GM23338 (cell line): ENCODE measurements around the gene NUMBL.

ENCODE experiments used
- CREB1 ChIP-seq: fragments of 250-450 bp; sonication (Bioruptor Pico); IDR thresholded peaks from 2 replicates; pipeline ENCODE4 v1.5.0; 2020; ENCODE audit warnings: low read depth, mild to moderate bottlenecking, moderate library complexity
- EZH2 ChIP-seq: fragments of 200-600 bp; sonication (generic); IDR thresholded peaks from one replicate; pipeline ENCODE4 v1.8.0; 2017; ENCODE audit warnings: antibody characterized with exemption, mild to moderate bottlenecking, low read depth; ENCODE audit not compliant: unreplicated experiment
- EZH2phosphoT487 ChIP-seq: fragments of 200-600 bp; sonication (generic); IDR thresholded peaks from one replicate; pipeline ENCODE4 v1.8.1; 2018; ENCODE audit warnings: antibody characterized with exemption; ENCODE audit not compliant: unreplicated experiment
- JUNB ChIP-seq: IDR thresholded peaks from one replicate; pipeline ENCODE4 v1.6.1; 2016; ENCODE audit warnings: antibody characterized with exemption; ENCODE audit not compliant: unreplicated experiment
- POLR2AphosphoS5 ChIP-seq: IDR thresholded peaks from 2 replicates; pipeline ENCODE4 v1.6.1; 2016; ENCODE audit warnings: antibody characterized with exemption, low read depth
- REST ChIP-seq: IDR thresholded peaks from one replicate; pipeline ENCODE4 v1.6.1; 2018; ENCODE audit warnings: antibody characterized with exemption; ENCODE audit not compliant: unreplicated experiment
- STAT1 ChIP-seq: IDR thresholded peaks from one replicate; pipeline ENCODE4 v1.6.1; 2016; ENCODE audit warnings: antibody characterized with exemption; ENCODE audit not compliant: unreplicated experiment
- TF ChIP-seq, protein P1 (sequence below), 2 experiments: fragments of 200-600 bp in 1 of 2; sonication (generic) in 1 of 2; conservative IDR thresholded peaks; 2 replicates each; pipeline versions ENCODE4 v1.5.1 to v1.6.1; 2016 to 2017; ENCODE audit warnings: antibody characterized with exemption in 2 of 2, low read depth in 2 of 2, mild to moderate bottlenecking in 2 of 2, moderate library complexity in 1 of 2

- TF ChIP-seq, protein P1, sequence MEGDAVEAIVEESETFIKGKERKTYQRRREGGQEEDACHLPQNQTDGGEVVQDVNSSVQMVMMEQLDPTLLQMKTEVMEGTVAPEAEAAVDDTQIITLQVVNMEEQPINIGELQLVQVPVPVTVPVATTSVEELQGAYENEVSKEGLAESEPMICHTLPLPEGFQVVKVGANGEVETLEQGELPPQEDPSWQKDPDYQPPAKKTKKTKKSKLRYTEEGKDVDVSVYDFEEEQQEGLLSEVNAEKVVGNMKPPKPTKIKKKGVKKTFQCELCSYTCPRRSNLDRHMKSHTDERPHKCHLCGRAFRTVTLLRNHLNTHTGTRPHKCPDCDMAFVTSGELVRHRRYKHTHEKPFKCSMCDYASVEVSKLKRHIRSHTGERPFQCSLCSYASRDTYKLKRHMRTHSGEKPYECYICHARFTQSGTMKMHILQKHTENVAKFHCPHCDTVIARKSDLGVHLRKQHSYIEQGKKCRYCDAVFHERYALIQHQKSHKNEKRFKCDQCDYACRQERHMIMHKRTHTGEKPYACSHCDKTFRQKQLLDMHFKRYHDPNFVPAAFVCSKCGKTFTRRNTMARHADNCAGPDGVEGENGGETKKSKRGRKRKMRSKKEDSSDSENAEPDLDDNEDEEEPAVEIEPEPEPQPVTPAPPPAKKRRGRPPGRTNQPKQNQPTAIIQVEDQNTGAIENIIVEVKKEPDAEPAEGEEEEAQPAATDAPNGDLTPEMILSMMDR (conservative IDR thresholded peaks at IDR 0.05; ENCODE audit: low read depth in 2 of 2): no peak
- TF ChIP-seq EZH2 (no peak), REST (no peak), STAT1 (no peak), CREB1 (CRISPR knock-in tag) (no peak), POLR2AphosphoS5 (no peak), JUNB (no peak), EZH2phosphoT487 (no peak)
Measured at GRCh38 chr19:40619333-40620160, 70.9 kb downstream of the NUMBL start.
